ENCODE results near the gene ADAMTS20.
"Not testable (repeated sequence)": the region's sequence is repeated elsewhere in the genome, so short reads cannot be mapped to it uniquely, and the experiment has no call there.

The ADAMTS20 gene, protein sequence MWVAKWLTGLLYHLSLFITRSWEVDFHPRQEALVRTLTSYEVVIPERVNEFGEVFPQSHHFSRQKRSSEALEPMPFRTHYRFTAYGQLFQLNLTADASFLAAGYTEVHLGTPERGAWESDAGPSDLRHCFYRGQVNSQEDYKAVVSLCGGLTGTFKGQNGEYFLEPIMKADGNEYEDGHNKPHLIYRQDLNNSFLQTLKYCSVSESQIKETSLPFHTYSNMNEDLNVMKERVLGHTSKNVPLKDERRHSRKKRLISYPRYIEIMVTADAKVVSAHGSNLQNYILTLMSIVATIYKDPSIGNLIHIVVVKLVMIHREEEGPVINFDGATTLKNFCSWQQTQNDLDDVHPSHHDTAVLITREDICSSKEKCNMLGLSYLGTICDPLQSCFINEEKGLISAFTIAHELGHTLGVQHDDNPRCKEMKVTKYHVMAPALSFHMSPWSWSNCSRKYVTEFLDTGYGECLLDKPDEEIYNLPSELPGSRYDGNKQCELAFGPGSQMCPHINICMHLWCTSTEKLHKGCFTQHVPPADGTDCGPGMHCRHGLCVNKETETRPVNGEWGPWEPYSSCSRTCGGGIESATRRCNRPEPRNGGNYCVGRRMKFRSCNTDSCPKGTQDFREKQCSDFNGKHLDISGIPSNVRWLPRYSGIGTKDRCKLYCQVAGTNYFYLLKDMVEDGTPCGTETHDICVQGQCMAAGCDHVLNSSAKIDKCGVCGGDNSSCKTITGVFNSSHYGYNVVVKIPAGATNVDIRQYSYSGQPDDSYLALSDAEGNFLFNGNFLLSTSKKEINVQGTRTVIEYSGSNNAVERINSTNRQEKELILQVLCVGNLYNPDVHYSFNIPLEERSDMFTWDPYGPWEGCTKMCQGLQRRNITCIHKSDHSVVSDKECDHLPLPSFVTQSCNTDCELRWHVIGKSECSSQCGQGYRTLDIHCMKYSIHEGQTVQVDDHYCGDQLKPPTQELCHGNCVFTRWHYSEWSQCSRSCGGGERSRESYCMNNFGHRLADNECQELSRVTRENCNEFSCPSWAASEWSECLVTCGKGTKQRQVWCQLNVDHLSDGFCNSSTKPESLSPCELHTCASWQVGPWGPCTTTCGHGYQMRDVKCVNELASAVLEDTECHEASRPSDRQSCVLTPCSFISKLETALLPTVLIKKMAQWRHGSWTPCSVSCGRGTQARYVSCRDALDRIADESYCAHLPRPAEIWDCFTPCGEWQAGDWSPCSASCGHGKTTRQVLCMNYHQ (N-terminal part only)

DNA sequence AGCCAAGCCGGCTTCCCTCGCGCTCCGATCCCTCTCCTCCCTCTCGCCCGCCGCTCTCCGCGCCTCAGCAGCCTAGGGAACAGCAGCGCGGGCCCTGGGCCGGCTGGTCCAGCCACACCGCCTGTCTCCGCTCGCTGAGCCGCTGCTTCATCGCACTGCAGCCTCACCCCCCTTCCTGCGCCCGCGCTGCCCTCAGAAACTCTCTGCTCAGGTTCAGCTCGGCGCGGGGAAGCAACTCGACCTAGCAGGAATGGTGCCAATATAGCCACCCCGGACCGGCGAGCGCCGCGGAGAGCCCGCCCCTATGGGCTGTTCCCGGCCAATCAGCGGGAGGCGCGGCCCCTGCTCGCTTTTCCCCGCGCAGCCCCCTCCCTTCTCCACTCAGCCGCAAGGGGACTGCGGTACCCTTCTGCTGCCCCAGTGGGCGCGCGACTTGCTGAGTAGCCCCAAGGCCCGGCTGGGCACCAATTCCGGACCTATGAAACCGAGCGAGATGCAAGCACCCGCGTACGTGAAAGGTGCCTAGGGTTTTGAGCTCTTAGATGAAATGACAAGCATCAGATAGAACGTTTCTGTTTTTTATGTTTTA lies at the start of gene ADAMTS20:
Gene ADAMTS20, minus strand, starts transcription at position 233 of the 589 bp plus-strand sequence. CDS start 282 bp downstream, outside the sequence.
- DNase-seq = no peak

DNA sequence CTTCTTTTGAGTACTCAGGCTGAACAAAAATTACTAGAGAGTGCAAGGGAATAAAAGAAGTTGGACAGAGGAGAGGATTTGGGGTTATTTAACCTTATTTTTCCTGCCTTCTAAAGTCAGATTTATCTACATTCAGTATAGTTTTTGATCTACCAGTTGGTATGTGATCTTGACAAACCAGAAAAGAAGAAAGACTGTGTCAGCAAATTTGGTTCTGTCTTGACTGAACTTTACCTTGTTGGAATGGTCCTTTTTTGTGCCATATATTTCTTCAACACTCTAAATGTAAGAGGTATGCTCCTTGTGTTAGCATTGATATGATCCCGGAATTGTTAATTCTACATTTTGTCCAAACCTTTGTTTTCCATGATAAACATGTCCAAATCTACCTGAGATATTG lies 47.7 kb upstream of the ADAMTS20 start:
- DNase-seq = no peak

DNA sequence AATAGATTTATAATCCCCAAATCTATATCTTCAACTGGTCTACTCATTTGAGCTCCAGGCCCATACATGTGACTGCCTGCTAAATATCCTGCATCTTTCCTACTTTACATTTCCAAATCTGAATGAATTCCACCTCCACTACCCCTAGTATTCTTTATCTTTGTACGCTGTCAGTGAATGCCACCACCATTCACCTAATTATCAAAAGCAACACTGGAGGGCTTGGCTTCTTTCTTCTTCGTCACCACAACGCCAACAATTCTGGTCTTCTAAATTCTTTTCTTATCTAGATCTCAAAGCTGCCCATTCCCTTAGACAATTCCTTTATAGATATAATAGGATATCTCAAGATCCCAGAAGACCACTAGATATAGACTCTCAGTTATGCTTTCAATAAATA lies 47.1 kb upstream of the ADAMTS20 start:
- no peak for DNase-seq

DNA sequence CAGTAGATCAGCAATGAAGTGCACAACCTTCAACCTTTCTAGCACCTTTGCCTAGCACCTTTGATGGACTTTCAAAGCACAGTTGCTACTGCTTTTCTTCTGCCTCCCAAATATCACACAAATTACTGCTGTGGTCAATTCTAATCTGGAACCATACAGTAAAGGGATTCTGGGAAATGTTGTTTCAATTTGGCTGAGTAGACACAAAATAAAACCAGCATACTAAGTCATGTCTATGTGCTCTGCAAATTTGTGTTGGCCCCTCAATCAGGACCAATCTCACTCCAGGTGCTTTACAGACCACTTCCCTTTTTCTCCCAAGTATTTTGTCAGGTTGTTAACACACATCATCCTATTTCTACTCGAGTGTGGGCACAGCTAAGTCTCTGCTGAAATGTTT lies 38.3 kb upstream of the ADAMTS20 start:
- DNase-seq = no peak

DNA sequence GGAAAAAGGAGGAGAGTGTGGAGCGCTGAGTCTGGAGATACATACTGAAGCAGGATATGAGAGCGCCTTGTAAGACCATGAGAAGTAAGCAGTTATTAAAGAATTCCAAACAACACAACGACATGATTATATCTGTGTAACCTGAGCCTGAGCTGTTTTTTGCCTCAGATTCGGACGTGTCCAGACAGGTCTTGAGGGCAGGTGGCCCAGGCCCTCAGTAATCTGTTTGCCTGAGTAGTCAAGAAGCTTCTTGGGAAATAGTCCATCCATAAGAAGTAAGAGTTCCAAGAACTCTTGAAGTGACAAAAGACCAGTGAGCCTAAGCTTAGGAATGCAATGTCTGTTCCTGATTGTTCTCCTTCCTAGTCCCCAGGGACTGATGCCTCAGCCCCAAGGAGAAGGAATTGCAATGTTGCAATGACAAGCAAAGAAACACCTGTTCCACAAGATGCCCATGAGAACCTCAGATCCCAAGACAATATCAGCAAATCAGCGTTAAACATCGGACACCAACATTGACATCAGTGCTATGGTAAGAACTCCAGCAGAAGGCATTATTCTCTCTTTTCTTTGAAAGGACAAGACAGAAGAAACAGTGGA lies 34.7 kb upstream of the ADAMTS20 start:
- no peak for DNase-seq

DNA sequence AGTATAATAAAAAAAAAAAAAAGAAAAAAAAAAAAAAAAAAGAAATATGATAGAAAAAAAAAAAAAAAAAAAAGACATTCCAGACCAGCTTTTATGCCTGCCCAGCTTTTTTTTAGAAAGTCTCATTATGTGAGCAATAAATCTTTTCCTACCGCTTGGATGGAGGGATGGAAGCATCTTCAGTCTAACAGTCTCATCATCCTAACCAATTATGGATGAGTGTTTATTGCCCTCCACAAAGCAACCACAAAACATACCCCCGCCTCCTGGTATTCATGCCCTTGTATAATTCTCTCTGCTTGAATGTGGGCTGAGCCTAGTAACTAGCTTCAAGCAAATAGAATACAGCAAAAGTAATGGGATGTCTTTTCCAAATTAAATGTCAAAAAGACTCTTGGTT lies 33.7 kb upstream of the ADAMTS20 start:
- DNase-seq = no peak

DNA sequence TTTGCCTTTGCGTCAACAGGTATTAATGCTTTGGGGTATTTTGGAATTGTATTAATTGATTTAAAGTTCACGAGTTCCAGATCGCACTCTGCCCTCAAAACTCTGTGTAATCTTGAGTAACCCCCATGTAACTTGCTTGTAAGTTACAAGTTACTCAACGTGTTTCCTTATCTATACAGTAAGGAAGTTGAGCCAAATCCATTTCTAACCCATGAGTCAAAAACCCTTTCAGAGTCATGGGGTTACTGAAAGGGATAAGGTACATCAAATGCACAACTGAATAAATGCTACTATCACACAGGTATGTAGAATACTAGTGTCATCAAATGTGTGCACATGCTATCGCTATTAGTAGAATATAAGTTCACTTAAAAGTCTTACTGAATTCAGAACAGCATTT lies 28.6 kb upstream of the ADAMTS20 start:
- DNase-seq = no peak

DNA sequence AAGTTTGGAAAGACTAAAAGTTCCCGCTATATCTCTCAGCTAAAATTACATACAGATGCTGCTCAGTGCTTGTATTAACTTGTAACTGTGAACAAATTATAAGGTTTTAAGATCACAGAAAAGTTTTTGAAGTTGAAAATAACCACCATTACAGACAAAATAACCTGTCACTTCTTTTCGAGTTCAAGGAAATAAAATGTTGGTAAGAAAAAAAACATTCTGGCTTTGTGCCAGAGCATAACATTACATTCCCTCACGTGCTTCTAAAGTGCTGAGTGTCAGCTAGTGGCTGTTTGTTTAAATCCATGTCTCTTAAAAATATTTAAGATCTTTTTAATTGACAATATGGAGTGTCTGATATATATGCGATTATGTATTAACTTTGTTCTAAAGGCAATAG lies 27.2 kb upstream of the ADAMTS20 start:
- no peak for DNase-seq

DNA sequence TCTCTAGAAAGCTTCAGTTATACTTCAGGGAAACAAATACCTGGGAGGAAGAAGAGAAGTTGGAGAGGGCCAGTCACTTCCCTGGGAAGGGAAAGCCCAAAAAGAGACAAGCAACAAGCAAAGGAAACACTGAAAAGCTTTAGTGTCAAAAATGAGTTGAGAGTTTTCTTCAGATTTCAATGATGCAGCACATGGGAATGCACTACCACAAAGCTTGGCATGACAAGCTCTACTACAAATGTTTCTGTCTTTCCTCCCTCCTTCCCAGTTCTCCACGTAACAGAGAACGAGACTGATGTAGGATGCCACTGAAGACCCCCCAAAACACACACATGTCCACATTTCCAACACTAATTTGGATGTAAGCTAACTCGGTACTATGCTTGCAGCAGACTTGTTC lies 26.8 kb upstream of the ADAMTS20 start:
- DNase-seq = no peak

DNA sequence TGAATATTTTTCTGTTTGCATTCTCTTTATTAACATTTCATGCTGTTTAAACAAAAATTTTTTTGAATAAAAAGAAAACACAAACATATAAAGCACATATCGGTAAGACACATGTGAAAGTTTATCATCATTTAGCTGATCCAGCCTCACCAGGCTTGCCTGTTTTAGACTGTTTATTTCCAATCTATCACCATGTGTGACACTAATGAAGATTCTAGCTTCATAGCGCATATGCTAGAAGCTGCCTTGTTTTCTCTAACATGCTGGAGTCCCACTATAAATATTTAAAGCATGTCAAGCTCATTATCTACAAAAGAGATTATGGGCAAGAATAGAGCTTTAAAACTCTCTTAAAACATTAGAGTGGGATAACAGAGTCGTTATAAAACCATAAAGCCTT lies 25.4 kb upstream of the ADAMTS20 start:
- DNase-seq = no peak

DNA sequence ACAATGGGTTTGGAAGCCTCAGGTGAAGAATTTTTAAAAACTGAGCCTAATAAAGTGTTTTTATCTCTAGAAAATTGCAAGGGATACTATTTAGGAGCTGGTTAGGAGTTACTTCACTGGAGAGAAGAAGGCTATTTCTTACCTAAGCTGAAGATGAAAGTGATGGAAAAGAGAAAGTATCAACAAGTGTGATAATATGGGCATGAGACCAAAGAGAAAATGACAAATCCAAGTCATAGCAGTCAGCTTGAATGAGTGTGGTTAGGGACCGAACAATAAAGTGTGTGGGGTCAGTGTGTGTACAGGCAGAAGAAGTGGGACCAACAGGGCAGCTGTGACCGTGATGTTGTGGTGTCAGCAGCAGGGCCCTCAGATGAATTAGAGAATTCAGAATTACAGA lies 24.2 kb upstream of the ADAMTS20 start:
- no peak for DNase-seq

DNA sequence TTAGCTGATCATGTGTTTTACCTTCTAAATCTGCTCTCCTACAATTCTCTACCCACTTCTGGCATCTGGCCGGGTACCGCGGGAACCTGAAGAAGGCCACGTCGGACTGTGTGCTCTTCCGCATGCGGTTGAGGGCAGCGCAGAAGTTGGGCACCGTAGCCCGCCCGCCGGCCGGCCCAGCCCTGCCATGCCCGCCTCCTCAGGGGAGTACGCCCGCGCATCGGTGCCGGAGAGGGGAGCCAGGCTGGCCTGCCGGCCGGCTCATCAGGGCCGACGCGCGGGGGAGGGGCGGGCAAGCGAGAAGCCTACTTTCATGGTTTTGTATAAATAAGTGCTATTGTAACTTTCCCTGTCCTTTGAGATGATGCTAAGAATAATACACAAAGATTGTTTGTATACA lies 19.9 kb upstream of the ADAMTS20 start:
- DNase-seq = no peak

DNA sequence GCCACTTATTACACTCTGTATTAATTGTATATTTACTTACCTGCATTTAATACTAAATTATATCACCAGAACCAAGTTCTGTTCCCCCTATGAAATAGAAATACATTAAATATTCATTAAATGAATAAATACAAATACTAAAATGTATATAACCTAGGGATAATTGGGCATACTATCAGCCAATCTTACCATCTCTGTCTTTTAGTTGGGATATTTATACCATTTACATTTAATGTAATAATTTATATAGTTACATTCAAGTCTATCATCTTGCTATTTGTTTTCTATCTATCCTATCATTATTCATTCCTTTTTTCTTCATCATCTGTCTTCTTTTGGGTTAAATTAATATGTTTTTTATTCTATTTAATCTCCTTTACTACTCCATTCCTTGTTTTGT lies 4.1 kb upstream of the ADAMTS20 start:
- DNase-seq = no peak

DNA sequence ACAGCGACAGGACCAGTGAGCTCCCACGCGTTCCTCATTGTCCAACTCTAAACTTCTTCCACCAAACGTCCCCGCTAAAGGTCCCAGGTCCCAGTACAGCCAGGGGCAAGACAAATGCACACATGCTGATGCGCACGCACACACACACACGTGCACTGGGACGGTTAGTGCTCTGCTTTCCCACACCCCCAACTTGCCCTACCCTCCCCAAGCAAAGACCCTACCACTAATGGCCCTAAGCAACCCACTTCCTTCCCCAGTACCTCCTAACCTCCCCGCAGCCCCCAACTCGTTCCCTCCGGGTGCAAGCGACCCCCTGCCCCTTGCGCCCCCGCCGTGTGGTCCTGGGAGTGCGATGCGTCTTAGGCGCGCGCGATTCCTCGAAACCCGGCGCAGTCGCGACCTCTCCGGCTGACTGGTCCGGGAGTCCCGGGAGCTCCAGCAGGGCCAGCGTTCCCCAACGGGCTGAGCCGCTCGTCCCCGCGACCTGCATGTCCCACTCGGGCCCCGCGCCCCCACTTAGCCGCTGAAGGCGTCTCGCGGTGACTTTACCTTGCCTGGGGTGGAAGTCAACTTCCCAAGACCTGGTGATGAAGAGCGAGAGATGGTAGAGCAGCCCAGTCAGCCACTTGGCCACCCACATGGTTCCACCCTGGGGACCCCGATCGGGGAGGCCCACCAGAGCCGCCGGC lies 578 bp downstream of the ADAMTS20 start:
- no peak for DNase-seq

DNA sequence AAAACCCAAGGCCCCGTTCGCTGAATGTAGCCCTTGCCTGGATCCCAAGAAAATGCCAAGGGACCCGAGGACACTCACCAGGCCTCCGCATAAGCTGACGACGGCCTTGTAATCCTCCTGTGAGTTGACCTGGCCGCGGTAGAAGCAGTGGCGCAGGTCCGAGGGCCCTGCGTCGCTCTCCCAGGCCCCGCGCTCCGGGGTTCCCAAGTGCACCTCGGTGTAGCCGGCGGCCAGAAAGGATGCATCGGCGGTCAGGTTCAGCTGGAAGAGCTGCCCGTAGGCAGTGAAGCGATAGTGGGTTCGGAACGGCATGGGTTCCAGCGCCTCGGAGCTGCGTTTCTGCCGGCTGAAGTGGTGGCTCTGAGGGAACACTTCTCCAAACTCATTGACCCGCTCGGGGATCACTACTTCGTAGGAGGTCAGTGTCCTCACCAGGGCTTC lies 1.2 kb downstream of the ADAMTS20 start:
- DNase-seq = no peak

DNA sequence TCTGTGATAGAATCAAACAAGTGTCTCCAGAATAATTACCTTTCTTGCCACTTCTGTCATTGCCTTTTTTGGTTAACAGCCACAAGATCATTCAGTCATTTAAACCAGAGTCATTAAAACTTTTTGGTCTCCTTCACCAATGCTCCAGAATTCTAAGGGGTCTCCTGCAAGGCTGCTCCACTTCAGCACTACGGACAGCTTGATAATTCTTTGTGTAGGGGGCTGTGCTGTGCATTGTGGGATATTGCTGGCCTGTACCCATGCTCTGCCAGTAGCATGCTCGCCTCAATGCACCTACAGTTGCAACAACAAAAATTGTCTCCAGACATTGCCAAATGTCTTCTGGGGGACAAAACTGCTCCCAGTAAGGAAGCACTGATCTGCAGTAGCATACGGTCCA lies 7.3 kb downstream of the ADAMTS20 start:
- no peak for DNase-seq

DNA sequence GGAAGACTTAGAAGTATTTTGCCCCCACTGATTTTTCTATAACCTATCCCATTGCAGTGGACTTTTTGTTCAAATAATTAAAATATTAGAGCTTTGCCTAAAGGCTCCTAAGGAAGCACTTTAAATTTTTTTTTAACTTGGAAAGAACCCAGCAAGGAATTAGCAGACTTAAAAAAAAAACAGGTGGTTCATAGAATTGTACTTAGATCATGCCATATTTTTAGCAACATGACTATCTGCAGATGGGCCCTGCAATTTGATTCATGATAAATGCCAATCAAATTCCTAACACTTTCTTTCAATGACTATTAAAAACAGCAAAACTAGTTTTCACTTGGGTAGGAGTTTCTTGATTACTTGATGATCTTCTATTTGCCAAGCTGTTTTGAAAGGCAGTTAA lies 11.5 kb downstream of the ADAMTS20 start:
- DNase-seq = no peak

DNA sequence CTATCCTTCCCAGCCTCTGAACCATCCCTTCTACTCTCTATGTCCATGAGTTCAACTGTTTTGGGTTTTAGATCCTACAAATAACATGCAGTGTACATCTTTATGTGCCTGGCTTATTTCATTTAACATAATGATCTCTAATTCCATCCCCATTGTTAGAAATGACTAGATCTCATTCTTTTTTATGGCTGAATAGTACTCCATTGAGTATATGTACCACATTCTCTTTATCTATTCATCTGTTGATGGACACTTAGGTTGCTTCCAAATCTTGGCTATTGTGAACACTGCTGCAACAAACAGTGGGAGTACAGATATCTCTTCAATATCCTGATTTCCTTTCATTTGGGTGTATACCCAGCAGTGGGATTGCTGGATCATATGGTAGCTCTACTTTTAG lies 14.3 kb downstream of the ADAMTS20 start:
- not testable (repeated sequence) for DNase-seq

DNA sequence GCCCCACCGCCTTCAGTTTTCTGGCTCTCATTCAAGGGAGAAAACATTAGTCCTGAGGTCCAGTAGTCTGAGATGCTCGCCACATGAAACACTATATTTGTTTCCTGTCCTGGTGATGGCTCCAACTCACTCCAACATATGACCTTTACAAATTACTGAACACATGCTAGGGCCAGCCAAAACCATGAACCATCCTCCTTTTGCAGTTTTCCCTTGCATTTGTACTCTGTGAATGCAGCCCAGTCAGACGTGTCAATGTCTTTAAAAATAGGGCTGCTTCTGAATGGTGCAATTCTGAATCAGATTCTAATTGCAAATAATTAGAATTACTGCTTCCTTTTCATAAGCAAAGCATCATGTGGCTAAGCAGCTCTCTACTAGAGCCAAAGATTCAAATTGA lies 36.0 kb downstream of the ADAMTS20 start:
- no peak for DNase-seq

DNA sequence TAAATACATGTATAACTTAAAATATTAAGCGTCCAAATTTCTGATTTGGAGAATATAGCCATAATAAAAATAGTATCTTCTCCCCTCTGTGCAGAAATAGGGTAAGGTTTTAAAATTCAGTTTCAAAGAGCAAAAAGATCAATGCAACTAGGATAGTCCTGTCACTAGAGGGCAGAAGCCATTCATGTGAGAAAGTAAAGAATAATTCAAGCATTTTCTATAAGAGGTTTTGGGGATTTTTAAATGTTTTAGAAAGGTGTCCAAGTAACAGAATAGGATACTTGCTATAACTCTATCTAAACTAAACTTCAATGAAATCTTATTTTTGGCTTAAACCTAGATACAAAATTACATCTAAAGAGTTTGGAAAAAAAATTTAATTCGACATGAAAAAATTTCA lies 50.3 kb downstream of the ADAMTS20 start:
- no peak for DNase-seq

DNA sequence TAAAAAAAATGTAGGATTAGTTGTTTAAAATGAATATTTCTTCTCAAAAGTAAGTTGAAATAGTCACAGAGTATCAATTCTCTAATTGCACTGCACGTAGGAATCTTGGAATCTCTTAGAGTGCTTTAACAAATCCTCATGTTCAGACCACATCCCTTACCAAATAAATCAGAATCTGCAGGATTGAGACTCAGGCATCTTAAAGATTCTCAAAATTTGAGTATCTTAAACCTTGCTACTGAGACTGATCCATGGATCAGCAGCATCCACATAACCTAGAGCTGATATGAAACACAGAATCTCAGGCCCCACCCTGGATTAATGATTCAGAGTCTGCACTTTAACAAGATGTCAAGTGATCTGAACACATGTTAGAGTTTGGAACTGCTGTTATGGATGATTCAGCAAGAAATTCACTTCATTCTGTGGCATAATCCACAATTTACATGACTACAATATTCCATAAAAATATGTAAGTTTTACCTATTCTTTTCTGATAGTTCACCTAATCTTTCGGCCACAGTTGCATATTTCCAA lies 58.7 kb downstream of the ADAMTS20 start:
- DNase-seq = no peak

Data from stimulated activated CD8-positive, alpha-beta memory T cell treated with anti-CD3 and anti-CD28 coated beads, Interleukin-4, amount 100 ng/mL, for 48 hours (primary cell).